Glomerular visceral epithelial cell (primary cell): ENCODE data around the gene RALA.

Experiments used
- DNase-seq: peaks from one replicate; pipeline ENCODE4 v3.0.0-alpha.2; 2016; ENCODE audit errors: extremely low spot score

RALA gene

GRCh38 chr7:39613577-39613976 lies 9.8 kb upstream of the RALA start:
- no peak for DNase-seq

- no peak for DNase-seq
Measured at GRCh38 chr7:39614299-39614698, 9.1 kb upstream of the RALA start.

- no peak for DNase-seq
Measured at GRCh38 chr7:39615350-39615975, 7.9 kb upstream of the RALA start.

GRCh38 chr7:39616138-39616537 lies 7.2 kb upstream of the RALA start:
- DNase-seq: peak; percentile 23

GRCh38 chr7:39617005-39617404 lies 6.4 kb upstream of the RALA start:
- DNase-seq: no peak

GRCh38 chr7:39618868-39619267 lies 4.5 kb upstream of the RALA start:
- no peak for DNase-seq

- no peak for DNase-seq
Measured at GRCh38 chr7:39620486-39620885, 2.9 kb upstream of the RALA start.

GRCh38 chr7:39621261-39621660 lies 2.1 kb upstream of the RALA start:
- DNase-seq: peak; percentile 82

GRCh38 chr7:39621784-39622411 lies 1.5 kb upstream of the RALA start:
- peak; percentile 45 for DNase-seq

- DNase-seq: no peak
Measured at GRCh38 chr7:39622609-39623008, 763 bp upstream of the RALA start.

- no peak for DNase-seq
Measured at GRCh38 chr7:39623732-39624441, 515 bp downstream of the RALA start.

- peak; percentile 30 for DNase-seq
Measured at GRCh38 chr7:39624442-39624807, 1.1 kb downstream of the RALA start.

GRCh38 chr7:39624935-39625694 lies 1.7 kb downstream of the RALA start:
- no peak for DNase-seq

- DNase-seq: no peak
Measured at GRCh38 chr7:39631736-39632308, 8.4 kb downstream of the RALA start.

- DNase-seq: peak; percentile 5
Measured at GRCh38 chr7:39633563-39634477, 10.4 kb downstream of the RALA start.

GRCh38 chr7:39634478-39634805 lies 11.1 kb downstream of the RALA start:
- no peak for DNase-seq

GRCh38 chr7:39637400-39637799 lies 14.0 kb downstream of the RALA start:
- no peak for DNase-seq

GRCh38 chr7:39637963-39638485 lies 14.7 kb downstream of the RALA start:
- no peak for DNase-seq

GRCh38 chr7:39642896-39643295 lies 19.5 kb downstream of the RALA start:
- no peak for DNase-seq

- peak; percentile 7 for DNase-seq
Measured at GRCh38 chr7:39644170-39644569, 20.8 kb downstream of the RALA start.
